Esophagus muscularis mucosa (tissue), 4 donors: ENCODE measurements around the gene SLC22A17. TPM values are rescaled to one million over a fixed set of nuclear protein-coding genes. Genes with fewer than 3 reads are reported as not detected.

Experiments used
- DNase-seq: peaks from one replicate; pipeline ENCODE4 v3.0.0-alpha.2; 2017; ENCODE audit errors: extremely low spot score
- H3K27ac ChIP-seq, 4 donors: fragments of 200-600 bp; sonication (generic); replicated peaks in 1 of 4; 1 replicate in 3 of 4; 2 replicates in 1 of 4; pipeline ENCODE4 v1.5.1; 2016 to 2019; ENCODE audit warnings: mild to moderate bottlenecking in 1 of 4
- H3K27me3 ChIP-seq, 4 donors: fragments of 200-600 bp; sonication (generic); one replicate each; pipeline versions ENCODE4 v1.5.1 to v1.6.0; 2016 to 2019
- H3K36me3 ChIP-seq, 4 donors: fragments of 200-600 bp; sonication (generic); one replicate each; pipeline ENCODE4 v1.5.1; 2016 to 2019
- H3K4me1 ChIP-seq, 4 donors: fragments of 200-600 bp; sonication (generic); one replicate each; pipeline ENCODE4 v1.5.1; 2016 to 2019
- H3K4me3 ChIP-seq, 4 donors: fragments of 200-600 bp; sonication (generic); 1 replicate in 2 of 4; 2 replicates in 2 of 4; pipeline ENCODE4 v1.5.1; 2016 to 2019; ENCODE audit warnings: mild to moderate bottlenecking in 4 of 4, moderate library complexity in 1 of 4
- H3K9me3 ChIP-seq, 4 donors: fragments of 200-600 bp; sonication (generic); 1 replicate in 3 of 4; 2 replicates in 1 of 4; pipeline ENCODE4 v1.5.1; 2016 to 2019
- EP300 ChIP-seq: sonication (generic); formaldehyde crosslinking; IDR thresholded peaks from one replicate; pipeline ENCODE4 v1.6.1; 2017; ENCODE audit warnings: antibody characterized with exemption
- POLR2A ChIP-seq: fragments of 450-650 bp; IDR thresholded peaks from one replicate; pipeline ENCODE4 v1.6.1; 2017; ENCODE audit warnings: antibody characterized with exemption, moderate library complexity, mild to moderate bottlenecking, low read depth
- POLR2AphosphoS5 ChIP-seq, 2 donors: sonication (generic); formaldehyde crosslinking; IDR thresholded peaks; one replicate each; pipeline ENCODE4 v1.6.1; 2017; ENCODE audit warnings: antibody characterized with exemption in 2 of 2
- WGBS: methylation state at CpG from one replicate; pipeline ENCODE4 v1.1.5; 2018; 5-methylcytosine and 5-hydroxymethylcytosine counted together
- intact Hi-C: fragments of 100-400 bp; cut with DNase I; formaldehyde crosslinking; loops from one replicate; pipeline ENCODE4 v1.15.1; 2023
- total RNA-seq, 4 donors: library from RNA; depleted of rRNA; stranded (reverse); fragments of >200 nt; gene quantifications; one replicate each; pipeline versions ENCODE4 v1.1.0 to v1.2.1, GENCODE V29; 2016
- TF ChIP-seq, protein P1 (sequence below), 3 experiments: fragments of 200-600 bp in 2 of 3; fragments of 450-650 bp in 1 of 3; sonication (generic) in 2 of 3; IDR thresholded peaks; one replicate each; pipeline ENCODE4 v1.5.1; 2017 to 2019; ENCODE audit warnings: antibody characterized with exemption in 3 of 3, mild to moderate bottlenecking in 2 of 3, moderate library complexity in 1 of 3

SLC22A17 gene
- total RNA-seq, 4 donors from 2014 or later: 12.5 to 36.9 (median 24.9) TPM

DNA sequence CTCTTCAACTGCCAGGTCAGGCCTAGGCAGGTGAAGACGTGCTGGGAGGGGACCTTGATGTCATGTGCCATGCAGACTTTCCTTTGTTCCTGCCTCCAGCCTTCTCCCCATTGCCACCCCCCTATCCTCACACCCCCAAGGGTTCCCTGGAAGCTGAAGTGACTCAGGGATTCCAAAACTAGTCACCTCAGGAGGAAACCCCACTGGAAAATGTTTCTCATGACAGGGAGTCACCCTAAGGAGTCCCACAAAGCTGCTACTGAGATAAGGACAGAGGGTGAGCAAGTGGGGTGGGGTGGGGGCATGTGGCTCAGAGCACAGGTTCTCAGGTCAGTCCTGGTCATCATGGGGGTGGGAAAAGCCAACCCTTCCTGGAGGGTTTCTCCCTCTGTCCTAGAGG lies 17.5 kb upstream of the SLC22A17 start:
- Histone ChIP-seq H3K4me1 (peaks cover 8 to 21% (median 19%) of the 10 kb centered on the region in 4 donors), H3K9me3 (no peaks in the 10 kb centered on the region), H3K4me3 (no peak overlapping the region), H3K27ac (no peak overlapping the region), H3K36me3 (no peaks in the 10 kb centered on the region), H3K27me3 (peaks cover 0 to 10% (median 0%) of the 10 kb centered on the region in 4 donors)
- WGBS: 43% methylated on average over 1 of the region's 1 CpG
- intact Hi-C loops: no loop called here
- no peak for DNase-seq
- TF ChIP-seq, protein P1, sequence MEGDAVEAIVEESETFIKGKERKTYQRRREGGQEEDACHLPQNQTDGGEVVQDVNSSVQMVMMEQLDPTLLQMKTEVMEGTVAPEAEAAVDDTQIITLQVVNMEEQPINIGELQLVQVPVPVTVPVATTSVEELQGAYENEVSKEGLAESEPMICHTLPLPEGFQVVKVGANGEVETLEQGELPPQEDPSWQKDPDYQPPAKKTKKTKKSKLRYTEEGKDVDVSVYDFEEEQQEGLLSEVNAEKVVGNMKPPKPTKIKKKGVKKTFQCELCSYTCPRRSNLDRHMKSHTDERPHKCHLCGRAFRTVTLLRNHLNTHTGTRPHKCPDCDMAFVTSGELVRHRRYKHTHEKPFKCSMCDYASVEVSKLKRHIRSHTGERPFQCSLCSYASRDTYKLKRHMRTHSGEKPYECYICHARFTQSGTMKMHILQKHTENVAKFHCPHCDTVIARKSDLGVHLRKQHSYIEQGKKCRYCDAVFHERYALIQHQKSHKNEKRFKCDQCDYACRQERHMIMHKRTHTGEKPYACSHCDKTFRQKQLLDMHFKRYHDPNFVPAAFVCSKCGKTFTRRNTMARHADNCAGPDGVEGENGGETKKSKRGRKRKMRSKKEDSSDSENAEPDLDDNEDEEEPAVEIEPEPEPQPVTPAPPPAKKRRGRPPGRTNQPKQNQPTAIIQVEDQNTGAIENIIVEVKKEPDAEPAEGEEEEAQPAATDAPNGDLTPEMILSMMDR (IDR thresholded peaks at IDR 0.05): no peak
- TF ChIP-seq EP300: no peak
- TF ChIP-seq POLR2AphosphoS5 (IDR thresholded peaks at IDR 0.05): no peak
- no peak for TF ChIP-seq POLR2A

DNA sequence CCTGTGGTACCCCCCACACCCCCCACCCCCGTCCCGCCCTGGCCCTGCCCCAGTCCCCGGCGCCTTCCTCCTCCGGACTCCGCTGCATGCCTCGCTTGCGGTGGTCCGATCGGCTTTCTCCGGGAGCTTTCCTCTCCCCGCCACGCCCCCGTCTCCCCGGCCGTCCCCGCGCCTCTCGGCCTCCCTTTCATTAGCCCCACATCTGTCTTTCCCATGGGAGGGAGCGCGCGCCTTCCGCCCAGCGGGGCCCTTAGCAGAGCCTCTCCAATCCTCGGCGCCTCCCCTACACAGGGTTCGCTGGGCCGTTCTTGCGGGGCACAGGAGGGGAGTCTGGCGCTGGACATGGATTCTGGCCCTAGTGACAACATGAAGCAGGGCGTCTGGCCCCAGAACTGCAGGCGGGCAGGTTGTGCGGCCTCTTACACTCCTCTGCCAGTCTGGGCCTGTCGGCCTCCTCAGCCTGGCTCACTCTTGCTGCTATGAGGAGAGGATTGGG lies 13.8 kb upstream of the SLC22A17 start:
- H3K36me3 ChIP-seq: no peaks in the 10 kb centered on the region
- H3K27ac ChIP-seq: peak overlapping the region; percentile 96 to 98 (median 96)
- peaks cover 13 to 59% (median 55%) of the 10 kb centered on the region in 4 donors for H3K4me1 ChIP-seq
- H3K9me3 ChIP-seq: no peaks in the 10 kb centered on the region
- no peak for TF ChIP-seq POLR2AphosphoS5 (IDR thresholded peaks at IDR 0.05)
- no peak for TF ChIP-seq EP300
- TF ChIP-seq, protein P1 (IDR thresholded peaks at IDR 0.05): no peak
- no peak for TF ChIP-seq POLR2A
- H3K4me3 ChIP-seq: peak overlapping the region; percentile 61 to 72 (median 66)
- 31% methylated on average over 22 of the region's 34 CpGs for WGBS
- peaks cover 0 to 16% (median 0%) of the 10 kb centered on the region in 4 donors for H3K27me3 ChIP-seq
- DNase-seq: no peak
- intact Hi-C loops: no loop called here

DNA sequence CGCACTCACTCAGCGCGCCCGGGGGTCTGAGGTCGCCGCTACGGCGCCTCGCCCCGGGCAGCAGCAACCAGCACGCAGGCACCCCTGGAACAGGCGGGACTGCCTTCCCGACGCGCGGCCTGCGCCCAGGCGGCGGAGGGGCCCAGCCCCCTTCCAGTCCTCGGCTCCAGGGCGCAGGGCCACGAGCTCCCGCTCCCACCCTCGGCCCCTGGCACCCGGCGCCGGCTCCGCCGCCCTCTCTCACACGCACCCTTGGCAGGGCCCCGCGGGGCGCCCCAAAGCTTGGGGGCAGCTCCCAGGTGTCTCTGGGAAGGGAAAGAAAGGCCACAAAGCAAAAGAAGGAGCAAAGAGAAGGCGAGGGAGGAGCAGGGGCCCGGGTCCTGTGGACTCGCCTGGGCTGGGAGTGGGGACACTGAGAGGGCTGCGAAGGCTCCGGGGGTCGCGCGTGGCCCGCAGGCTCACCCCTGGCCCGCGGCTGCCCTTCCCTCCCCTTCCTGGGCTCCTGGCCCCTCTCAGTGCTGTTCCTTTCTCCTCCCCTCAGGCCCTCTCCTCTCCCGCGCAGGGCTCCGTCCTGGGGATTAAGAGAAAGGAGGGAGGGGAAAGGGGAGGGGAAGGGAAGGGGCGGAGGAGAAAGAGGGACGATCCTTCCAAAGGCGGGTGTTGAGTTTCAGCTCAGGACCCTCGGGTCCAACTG lies 13.2 kb upstream of the SLC22A17 start:
- H3K27ac ChIP-seq: peak overlapping the region; percentile 96 to 98 (median 96)
- peaks cover 0 to 16% (median 0%) of the 10 kb centered on the region in 4 donors for H3K27me3 ChIP-seq
- H3K4me3 ChIP-seq: peak overlapping the region; percentile 61 to 72 (median 66)
- H3K9me3 ChIP-seq: no peaks in the 10 kb centered on the region
- no peak for DNase-seq
- no peaks in the 10 kb centered on the region for H3K36me3 ChIP-seq
- peak; percentile 36 for TF ChIP-seq POLR2A
- TF ChIP-seq, protein P1 (IDR thresholded peaks at IDR 0.05): no peak
- TF ChIP-seq POLR2AphosphoS5 (IDR thresholded peaks at IDR 0.05): peak; percentile 80 to 88
- TF ChIP-seq EP300: no peak
- intact Hi-C loops: no loop called here
- peaks cover 13 to 65% (median 61%) of the 10 kb centered on the region in 4 donors for H3K4me1 ChIP-seq
- WGBS: under 1% methylated on average over 40 of the region's 51 CpGs

DNA sequence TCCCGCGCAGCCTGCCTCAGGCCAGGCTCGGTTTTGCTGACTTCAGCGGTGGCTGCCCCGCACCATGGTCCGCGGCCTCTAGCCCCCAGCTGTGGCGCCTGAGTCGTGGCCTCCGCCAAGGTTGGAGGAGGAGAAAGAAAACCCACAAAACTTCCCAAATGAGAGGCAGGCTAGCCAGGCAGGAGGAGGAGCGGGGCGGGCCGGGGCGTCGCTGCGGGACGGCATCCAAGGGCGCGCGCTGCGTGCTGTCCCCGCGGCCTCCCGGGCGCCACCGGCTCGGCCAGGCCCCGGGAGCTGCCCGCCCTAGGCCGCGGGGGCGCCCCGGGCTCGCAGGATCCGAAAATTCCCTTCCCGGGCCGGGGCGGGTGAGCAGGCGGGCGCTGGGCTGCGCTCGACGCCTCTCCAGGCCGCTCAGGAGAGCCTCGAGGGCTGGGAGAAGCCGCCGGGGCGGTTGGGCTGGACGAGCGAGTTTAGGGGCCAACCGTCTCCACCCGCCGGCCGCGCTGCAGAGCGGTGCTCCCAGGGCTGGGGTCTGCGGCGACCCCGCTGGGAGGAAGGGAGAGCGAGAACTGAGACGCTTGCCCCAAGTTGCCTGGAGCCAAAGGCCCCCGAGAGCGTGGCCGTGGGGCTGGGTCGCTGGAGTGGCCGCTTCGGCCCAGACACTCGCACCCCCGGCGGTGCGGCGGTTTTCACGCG lies 12.5 kb upstream of the SLC22A17 start, which contains the start of gene EFS:
Gene EFS (minus strand): TSS at position 137 of the 696 bp plus-strand sequence. CDS start 147 bp downstream, outside the sequence.
- peak within 1 kb of the TSS; percentile 96 to 98 (median 96) for H3K27ac ChIP-seq
- H3K4me1 ChIP-seq: peaks cover 13 to 72% (median 68%) of the 10 kb centered on the region in 4 donors
- peaks cover 0 to 6% (median 1%) of the 10 kb centered on the region in 4 donors for H3K36me3 ChIP-seq
- peaks cover 0 to 16% (median 0%) of the 10 kb centered on the region in 4 donors for H3K27me3 ChIP-seq
- WGBS: 3% methylated on average over 39 of the region's 74 CpGs
- H3K4me3 ChIP-seq: peak within 1 kb of the TSS; percentile 61 to 72 (median 66)
- H3K9me3 ChIP-seq: no peaks in the 10 kb centered on the region
- DNase-seq: no peak
- intact Hi-C loops: no loop called here
- TF ChIP-seq POLR2AphosphoS5 (IDR thresholded peaks at IDR 0.05) (peak in 1 of 2 donors; percentile 5), POLR2A (no peak)
